GM18505 (cell line): ENCODE data around the gene SEC63.

ENCODE experiments used
- ATAC-seq: cut with Tn5 transposase; IDR thresholded peaks from one replicate; pipeline ENCODE4 v1.9.1; 2021; ENCODE audit not compliant: unreplicated experiment
- POLR2A ChIP-seq: IDR thresholded peaks from 4 replicates; pipeline ENCODE4 v1.6.1; 2011; ENCODE audit warnings: borderline replicate concordance; ENCODE audit not compliant: insufficient read depth, insufficient read length; ENCODE audit errors: extremely low read depth

SEC63 gene

DNA sequence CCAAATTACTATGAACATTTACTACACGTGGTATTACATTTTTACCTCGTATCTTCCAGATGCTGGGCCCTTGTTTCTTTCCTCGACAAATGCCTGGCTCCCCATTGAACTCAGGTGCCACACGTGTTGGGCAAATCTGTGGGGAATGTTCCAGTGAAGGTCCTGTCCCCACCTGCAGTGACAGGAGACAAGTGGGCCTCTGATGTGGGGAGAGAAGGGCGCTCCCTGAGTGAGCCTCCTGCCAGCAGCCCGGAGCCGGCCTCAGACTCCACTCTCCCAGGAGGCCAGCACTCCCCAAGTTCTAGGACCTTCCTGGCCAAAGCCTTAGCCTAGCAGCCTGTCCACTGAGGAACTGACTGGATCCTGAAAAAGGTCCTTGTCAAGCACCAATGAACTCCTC lies 112.2 kb downstream of the SEC63 start:
- ATAC-seq = no peak
- TF ChIP-seq POLR2A = no peak

- no peak for ATAC-seq
- no peak for TF ChIP-seq POLR2A
These were observed 114.6 kb downstream of the SEC63 start for GRCh38 chr6:107843400-107843799.

GRCh38 chr6:107841275-107841670 lies 116.7 kb downstream of the SEC63 start:
- ATAC-seq = no peak
- no peak for TF ChIP-seq POLR2A

DNA sequence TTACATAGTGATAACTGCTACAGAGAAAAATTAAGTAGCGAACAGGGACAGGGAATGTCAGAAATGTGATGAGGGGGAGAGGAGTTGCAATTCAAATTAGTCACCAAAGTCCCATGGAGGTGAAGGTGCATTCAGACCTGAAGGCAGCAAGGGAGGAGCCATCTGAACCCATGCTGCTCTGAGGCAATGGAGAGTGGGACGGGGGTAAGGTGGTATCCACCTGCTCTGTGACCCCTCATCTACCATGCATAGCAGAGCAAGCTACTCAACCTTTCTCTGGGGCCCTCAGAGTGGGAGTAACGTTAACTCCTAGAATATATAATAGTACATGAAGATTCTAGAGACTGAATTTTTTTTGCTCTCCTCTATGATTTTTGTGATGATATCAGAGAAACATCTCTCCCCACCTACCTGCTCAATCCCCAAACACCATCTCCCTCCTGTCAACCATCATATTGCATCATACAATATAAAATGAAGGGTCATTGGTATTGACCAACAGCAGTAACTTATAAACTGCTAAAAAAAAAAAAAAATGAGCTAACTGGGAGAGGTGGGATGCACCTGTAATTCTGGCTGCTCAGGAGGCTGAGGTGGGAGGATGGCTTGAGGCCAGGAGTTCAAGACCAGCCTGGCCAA lies 117.3 kb downstream of the SEC63 start:
- no peak for ATAC-seq
- TF ChIP-seq POLR2A = no peak

- no peak for ATAC-seq
- TF ChIP-seq POLR2A = no peak
These were observed 124.9 kb downstream of the SEC63 start for GRCh38 chr6:107833136-107833535.

GRCh38 chr6:107832151-107833056 lies 125.6 kb downstream of the SEC63 start:
- ATAC-seq = no peak
- no peak for TF ChIP-seq POLR2A

DNA sequence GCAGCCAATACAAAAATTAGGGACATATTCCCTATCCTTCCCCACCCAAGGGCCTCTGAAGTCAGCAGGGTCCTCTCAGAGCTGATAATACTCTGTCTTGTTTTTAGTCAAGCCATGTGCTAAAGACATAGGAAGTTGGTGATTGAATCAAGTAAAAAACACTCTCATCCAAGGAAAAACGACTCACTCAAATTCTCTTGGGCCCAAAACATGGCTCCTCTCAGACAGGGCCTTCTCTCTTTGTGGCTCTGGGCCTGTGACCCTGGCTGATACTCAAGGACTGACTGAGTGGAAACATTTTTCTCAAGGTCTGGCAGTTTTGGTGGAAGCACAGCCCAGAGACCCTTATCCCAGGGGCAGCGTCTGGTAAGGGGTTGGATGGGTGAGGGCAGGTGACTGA lies 127.9 kb downstream of the SEC63 start:
- no peak for TF ChIP-seq POLR2A
- ATAC-seq = no peak

GRCh38 chr6:107827541-107827940 lies 130.5 kb downstream of the SEC63 start:
- TF ChIP-seq POLR2A = no peak
- no peak for ATAC-seq

GRCh38 chr6:107823047-107823557 lies 134.9 kb downstream of the SEC63 start:
- no peak for TF ChIP-seq POLR2A
- ATAC-seq = no peak

DNA sequence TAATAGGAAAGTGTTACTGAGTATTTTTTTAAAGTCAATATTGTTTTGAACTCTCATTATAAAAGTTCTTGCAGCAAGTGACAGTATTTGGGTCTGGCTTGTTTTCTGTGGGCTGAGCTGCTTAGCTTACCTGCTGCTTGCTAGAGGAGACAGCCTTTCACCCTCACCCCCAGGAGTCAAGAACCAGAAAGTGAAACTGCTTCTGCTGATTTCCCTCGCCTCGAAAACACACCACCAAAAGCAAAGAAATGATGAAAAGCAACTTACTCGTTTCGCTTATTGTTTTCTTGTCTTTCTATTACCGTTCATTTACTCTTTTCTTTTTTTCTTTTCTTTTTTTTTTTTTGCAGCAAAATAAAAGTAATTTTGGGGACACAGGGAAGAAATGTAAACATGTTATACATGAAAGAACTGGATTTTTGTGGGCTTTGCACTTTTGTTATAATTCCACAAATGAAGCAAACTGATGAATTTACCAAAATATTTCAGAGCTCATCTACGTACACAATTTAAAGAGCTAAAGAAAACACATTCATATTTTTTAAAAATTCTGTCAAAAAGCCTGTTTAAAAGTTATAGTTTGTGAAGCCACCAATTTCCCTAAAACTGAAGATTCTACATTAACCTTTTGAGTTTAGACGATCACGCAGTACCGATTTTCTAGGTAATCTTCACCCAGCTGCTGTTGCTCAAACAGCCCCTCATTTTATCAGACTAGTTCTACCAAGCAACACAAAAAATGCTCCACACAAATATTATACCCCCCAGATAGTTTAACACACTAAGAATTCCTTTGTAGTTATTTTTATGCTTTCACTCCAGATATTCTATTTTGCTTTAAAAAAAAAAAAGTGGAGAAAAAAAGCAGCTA lies 135.6 kb downstream of the SEC63 start:
- ATAC-seq = no peak

DNA sequence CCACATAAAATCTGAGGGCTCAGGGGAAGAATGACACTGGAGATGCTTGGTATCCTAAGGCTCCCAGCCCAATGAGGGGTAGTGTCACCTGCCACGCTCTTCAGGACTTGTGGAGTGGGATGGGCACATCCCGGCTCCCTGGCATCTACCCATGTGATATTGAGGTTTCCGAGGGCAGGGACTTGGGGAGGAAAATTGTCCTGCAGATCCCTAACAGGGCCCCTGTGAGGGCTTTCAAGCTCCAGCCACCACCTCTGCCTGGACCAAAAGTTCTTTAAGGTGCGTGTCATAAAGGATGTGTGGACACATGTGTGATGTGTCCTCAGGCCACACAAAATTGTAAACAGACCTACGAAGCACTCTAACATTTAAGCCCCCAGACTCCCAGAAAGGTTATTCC lies 136.4 kb downstream of the SEC63 start:
- TF ChIP-seq POLR2A = no peak
- ATAC-seq = no peak

More for the DNA sequence above, 135.6 kb downstream of the SEC63 start:
- TF ChIP-seq POLR2A = no peak

- ATAC-seq = no peak
- no peak for TF ChIP-seq POLR2A
These were observed 137.4 kb downstream of the SEC63 start for GRCh38 chr6:107820338-107821261.

DNA sequence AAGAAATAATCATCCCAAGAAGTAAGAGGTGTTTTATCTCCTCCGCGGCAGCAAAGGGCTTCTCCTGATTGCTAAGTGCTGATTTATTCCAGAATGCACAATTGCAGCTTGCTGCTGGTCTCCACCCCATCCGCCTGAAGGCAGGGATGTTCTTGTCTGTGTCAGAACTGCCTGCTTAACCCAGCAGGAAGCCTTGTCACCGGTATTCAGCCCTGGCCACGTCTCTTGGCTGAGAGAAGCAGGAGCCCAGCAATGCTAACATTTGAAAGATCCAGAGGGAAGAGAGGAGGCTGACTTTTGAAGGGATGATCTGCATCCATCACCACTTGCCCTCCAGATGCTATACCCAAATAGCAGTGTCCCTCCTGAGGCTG lies 138.1 kb downstream of the SEC63 start:
- ATAC-seq = no peak
- TF ChIP-seq POLR2A = no peak

- TF ChIP-seq POLR2A = no peak
- ATAC-seq = no peak
These were observed 138.8 kb downstream of the SEC63 start for GRCh38 chr6:107819217-107819616.
